HCT116 (cell line): ENCODE results near the gene FAM13C.

ENCODE experiments used
- POLR2A ChIP-seq: IDR thresholded peaks from 2 replicates; pipeline ENCODE4 v1.7.0; 2011; ENCODE audit warnings: borderline replicate concordance; ENCODE audit not compliant: insufficient read depth, insufficient read length; ENCODE audit errors: extremely low read depth
- TF ChIP-seq, protein P1 (sequence below), 3 experiments: fragments of 200-600 bp in 1 of 3; sonication (generic) in 1 of 3; IDR thresholded peaks in 2 of 3; conservative IDR thresholded peaks in 1 of 3; 2 replicates each; pipeline ENCODE4 v1.5.1; 2012 to 2017; ENCODE audit warnings: low read depth in 2 of 3, low read length in 2 of 3, antibody characterized with exemption in 1 of 3, borderline replicate concordance in 1 of 3, control low read depth in 1 of 3, mild to moderate bottlenecking in 1 of 3, mixed read lengths in 1 of 3, mixed run types in 1 of 3, moderate library complexity in 1 of 3; ENCODE audit not compliant: insufficient read depth in 1 of 3
- TF ChIP-seq, protein P2 (sequence below): IDR thresholded peaks from 2 replicates; pipeline ENCODE4 v1.6.1; 2012

DNA sequence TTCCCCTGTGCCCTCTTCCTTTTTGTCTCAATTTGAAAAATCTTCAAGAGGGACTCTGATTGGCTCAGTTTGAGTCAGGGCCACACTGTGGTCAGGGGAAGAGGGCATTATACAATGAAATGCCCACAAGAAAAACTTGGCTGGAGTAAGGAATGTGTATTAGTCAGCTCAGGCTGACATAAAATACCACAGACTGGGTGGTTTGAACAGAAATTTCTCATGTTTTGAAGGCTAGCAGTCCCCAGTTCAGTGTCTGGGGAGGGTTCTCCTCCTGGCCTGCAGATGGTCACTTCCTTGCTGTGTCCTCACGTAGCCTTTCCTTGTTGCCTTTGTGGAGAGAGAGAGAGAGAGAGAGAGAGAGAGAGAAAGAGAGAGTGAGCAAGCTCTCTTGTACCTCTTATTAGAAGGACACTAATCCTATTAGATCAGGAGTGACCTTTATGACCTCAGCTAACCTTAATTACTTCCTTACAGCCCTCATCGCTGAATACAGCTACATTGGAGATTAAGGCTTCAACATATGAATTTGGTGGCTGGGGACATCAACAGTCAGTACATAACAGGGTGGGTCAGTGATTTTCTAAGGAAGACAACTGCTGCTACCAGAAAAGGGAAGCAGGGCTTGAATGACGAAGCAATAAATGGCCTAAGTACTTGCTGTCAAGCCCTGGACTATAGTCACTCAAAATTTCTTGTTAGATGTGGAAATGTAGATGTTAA, 25.8 kb upstream of the FAM13C start:
- TF ChIP-seq, protein P1, sequence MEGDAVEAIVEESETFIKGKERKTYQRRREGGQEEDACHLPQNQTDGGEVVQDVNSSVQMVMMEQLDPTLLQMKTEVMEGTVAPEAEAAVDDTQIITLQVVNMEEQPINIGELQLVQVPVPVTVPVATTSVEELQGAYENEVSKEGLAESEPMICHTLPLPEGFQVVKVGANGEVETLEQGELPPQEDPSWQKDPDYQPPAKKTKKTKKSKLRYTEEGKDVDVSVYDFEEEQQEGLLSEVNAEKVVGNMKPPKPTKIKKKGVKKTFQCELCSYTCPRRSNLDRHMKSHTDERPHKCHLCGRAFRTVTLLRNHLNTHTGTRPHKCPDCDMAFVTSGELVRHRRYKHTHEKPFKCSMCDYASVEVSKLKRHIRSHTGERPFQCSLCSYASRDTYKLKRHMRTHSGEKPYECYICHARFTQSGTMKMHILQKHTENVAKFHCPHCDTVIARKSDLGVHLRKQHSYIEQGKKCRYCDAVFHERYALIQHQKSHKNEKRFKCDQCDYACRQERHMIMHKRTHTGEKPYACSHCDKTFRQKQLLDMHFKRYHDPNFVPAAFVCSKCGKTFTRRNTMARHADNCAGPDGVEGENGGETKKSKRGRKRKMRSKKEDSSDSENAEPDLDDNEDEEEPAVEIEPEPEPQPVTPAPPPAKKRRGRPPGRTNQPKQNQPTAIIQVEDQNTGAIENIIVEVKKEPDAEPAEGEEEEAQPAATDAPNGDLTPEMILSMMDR (IDR thresholded peaks at IDR 0.05 in 2 of 3, conservative IDR thresholded peaks at IDR 0.05 in 1 of 3; ENCODE audit: borderline replicate concordance in 1 of 3, insufficient read depth in 1 of 3, low read depth in 2 of 3, low read length in 2 of 3), result no peak
- TF ChIP-seq, protein P2, sequence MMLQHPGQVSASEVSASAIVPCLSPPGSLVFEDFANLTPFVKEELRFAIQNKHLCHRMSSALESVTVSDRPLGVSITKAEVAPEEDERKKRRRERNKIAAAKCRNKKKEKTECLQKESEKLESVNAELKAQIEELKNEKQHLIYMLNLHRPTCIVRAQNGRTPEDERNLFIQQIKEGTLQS, result no peak
- TF ChIP-seq POLR2A, result no peak
